ENCODE results near the gene ATXN3.

The ATXN3 gene

GRCh38 chr14:92040431-92041051, 65.8 kb downstream of the ATXN3 start (continued):
- TF ChIP-seq, protein P1, sequence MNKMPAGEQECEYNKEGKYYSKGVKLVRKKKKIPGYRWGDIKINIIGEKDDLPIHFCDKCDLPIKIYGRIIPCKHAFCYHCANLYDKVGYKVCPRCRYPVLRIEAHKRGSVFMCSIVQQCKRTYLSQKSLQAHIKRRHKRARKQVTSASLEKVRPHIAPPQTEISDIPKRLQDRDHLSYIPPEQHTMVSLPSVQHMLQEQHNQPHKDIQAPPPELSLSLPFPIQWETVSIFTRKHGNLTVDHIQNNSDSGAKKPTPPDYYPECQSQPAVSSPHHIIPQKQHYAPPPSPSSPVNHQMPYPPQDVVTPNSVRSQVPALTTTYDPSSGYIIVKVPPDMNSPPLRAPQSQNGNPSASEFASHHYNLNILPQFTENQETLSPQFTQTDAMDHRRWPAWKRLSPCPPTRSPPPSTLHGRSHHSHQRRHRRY (tag by site-specific recombination; IDR thresholded peaks at IDR 0.05), result no peak
- no peak for TF ChIP-seq ZNF791 (tag by site-specific recombination; IDR thresholded peaks at IDR 0.05)

- peak within 1 kb of the TSS; percentile 82 for H3K4me3 ChIP-seq (ENCODE audit: low read depth, low read length)
- peaks cover 4 to 5% of the 10 kb centered on the region in 2 experiments; a peak in 2 of 3 replicates for H3K36me3 ChIP-seq (ENCODE audit: control insufficient read depth in 2 of 2, insufficient read depth in 1 of 2, low read length in 2 of 2)
- no peaks in the 10 kb centered on the region for H3K9me3 ChIP-seq (ENCODE audit: control insufficient read depth, insufficient read depth, low read depth, low read length)
- peak within 1 kb of the TSS; percentile 97 for H3K27ac ChIP-seq (ENCODE audit: extremely low read depth, low read depth, low read length)
- H3K4me1 ChIP-seq (ENCODE audit: control insufficient read depth, insufficient read depth, low read length), result peaks cover 12% of the 10 kb centered on the region; the same call in 1 of the 2 replicates
- ChIA-PET CTCF (interaction anchor here (0.6 kb wide), 1 partner anchor 9 kb away, joined by 3 read pairs; no protein-coding TSS in a partner anchor), POLR2A (interaction anchor here (0.6 to 2.1 kb wide), 6 partner anchors 34 to 1559 kb away, joined by 3 to 26 read pairs (median 3); partner anchors contain the start of genes ATXN3 and LGMN)
- TF ChIP-seq, protein P2, sequence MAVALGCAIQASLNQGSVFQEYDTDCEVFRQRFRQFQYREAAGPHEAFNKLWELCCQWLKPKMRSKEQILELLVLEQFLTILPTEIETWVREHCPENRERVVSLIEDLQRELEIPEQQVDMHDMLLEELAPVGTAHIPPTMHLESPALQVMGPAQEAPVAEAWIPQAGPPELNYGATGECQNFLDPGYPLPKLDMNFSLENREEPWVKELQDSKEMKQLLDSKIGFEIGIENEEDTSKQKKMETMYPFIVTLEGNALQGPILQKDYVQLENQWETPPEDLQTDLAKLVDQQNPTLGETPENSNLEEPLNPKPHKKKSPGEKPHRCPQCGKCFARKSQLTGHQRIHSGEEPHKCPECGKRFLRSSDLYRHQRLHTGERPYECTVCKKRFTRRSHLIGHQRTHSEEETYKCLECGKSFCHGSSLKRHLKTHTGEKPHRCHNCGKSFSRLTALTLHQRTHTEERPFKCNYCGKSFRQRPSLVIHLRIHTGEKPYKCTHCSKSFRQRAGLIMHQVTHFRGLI (tag by site-specific recombination; IDR thresholded peaks at IDR 0.05), result no peak
- TF ChIP-seq PRDM1 (tag by site-specific recombination; IDR thresholded peaks at IDR 0.05) (no peak), ZNF560 (tag by site-specific recombination; IDR thresholded peaks at IDR 0.05; ENCODE audit: borderline replicate concordance) (no peak), ZNF10 (tag by site-specific recombination; IDR thresholded peaks at IDR 0.05) (no peak), ZNF311 (tag by site-specific recombination; IDR thresholded peaks at IDR 0.05; ENCODE audit: borderline replicate concordance) (no peak), CTCF (tag by site-specific recombination; IDR thresholded peaks at IDR 0.05) (no peak; the same call in 1 of the 2 replicates), ZNF624 (tag by site-specific recombination; IDR thresholded peaks at IDR 0.05) (no peak), ZNF335 (tag by site-specific recombination; conservative IDR thresholded peaks at IDR 0.05) (peak; percentile 92), GLIS1 (tag by site-specific recombination; IDR thresholded peaks at IDR 0.05) (no peak; the same call in 1 of the 2 replicates), TCF7L2 (IDR thresholded peaks at IDR 0.05; ENCODE audit: borderline replicate concordance, low read depth, low read length) (no peak), ZNF214 (tag by site-specific recombination; IDR thresholded peaks at IDR 0.05; ENCODE audit: borderline replicate concordance) (no peak), ZSCAN23 (tag by site-specific recombination; IDR thresholded peaks at IDR 0.05) (no peak; the same call in 1 of the 2 replicates), SCRT2 (tag by site-specific recombination; IDR thresholded peaks at IDR 0.05) (no peak), ZBTB21 (tag by site-specific recombination; IDR thresholded peaks at IDR 0.05) (peak; percentile 71), ZNF473 (tag by site-specific recombination; IDR thresholded peaks at IDR 0.05) (no peak), ZNF664 (tag by site-specific recombination; IDR thresholded peaks at IDR 0.05) (0 out of 2 replicates have a peak, but pooled peaks have one; percentile 4), ZNF488 (tag by site-specific recombination; IDR thresholded peaks at IDR 0.05) (no peak), ZNF248 (tag by site-specific recombination; IDR thresholded peaks at IDR 0.05) (no peak), ZNF843 (tag by site-specific recombination; IDR thresholded peaks at IDR 0.05) (peak; percentile 25)
- TF ChIP-seq, protein P3, sequence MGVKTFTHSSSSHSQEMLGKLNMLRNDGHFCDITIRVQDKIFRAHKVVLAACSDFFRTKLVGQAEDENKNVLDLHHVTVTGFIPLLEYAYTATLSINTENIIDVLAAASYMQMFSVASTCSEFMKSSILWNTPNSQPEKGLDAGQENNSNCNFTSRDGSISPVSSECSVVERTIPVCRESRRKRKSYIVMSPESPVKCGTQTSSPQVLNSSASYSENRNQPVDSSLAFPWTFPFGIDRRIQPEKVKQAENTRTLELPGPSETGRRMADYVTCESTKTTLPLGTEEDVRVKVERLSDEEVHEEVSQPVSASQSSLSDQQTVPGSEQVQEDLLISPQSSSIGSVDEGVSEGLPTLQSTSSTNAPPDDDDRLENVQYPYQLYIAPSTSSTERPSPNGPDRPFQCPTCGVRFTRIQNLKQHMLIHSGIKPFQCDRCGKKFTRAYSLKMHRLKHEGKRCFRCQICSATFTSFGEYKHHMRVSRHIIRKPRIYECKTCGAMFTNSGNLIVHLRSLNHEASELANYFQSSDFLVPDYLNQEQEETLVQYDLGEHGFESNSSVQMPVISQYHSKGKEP (tag by site-specific recombination; IDR thresholded peaks at IDR 0.05), result no peak; the same call in 1 of the 2 replicates
- TF ChIP-seq, protein P4, sequence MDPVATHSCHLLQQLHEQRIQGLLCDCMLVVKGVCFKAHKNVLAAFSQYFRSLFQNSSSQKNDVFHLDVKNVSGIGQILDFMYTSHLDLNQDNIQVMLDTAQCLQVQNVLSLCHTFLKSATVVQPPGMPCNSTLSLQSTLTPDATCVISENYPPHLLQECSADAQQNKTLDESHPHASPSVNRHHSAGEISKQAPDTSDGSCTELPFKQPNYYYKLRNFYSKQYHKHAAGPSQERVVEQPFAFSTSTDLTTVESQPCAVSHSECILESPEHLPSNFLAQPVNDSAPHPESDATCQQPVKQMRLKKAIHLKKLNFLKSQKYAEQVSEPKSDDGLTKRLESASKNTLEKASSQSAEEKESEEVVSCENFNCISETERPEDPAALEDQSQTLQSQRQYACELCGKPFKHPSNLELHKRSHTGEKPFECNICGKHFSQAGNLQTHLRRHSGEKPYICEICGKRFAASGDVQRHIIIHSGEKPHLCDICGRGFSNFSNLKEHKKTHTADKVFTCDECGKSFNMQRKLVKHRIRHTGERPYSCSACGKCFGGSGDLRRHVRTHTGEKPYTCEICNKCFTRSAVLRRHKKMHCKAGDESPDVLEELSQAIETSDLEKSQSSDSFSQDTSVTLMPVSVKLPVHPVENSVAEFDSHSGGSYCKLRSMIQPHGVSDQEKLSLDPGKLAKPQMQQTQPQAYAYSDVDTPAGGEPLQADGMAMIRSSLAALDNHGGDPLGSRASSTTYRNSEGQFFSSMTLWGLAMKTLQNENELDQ (tag by site-specific recombination; IDR thresholded peaks at IDR 0.05; ENCODE audit: low read depth), result no peak
- TF ChIP-seq, protein P5, sequence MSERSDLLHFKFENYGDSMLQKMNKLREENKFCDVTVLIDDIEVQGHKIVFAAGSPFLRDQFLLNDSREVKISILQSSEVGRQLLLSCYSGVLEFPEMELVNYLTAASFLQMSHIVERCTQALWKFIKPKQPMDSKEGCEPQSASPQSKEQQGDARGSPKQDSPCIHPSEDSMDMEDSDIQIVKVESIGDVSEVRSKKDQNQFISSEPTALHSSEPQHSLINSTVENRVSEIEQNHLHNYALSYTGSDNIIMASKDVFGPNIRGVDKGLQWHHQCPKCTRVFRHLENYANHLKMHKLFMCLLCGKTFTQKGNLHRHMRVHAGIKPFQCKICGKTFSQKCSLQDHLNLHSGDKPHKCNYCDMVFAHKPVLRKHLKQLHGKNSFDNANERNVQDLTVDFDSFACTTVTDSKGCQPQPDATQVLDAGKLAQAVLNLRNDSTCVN (tag by site-specific recombination; optimal IDR thresholded peaks at IDR 0.05), result peak; percentile 73
Observed at GRCh38 chr14:92039719-92040430, 66.5 kb downstream of the ATXN3 start, which contains the start of gene TRIP11. Gene TRIP11, minus strand, starts transcription at chr14:92040059. Its CDS starts 374 bp downstream, at chr14:92039685.
